ENCODE measurements around the gene CPA2.
"Not testable (repeated sequence)": the region's sequence is repeated elsewhere in the genome, so short reads cannot be mapped to it uniquely, and the experiment has no call there.

The CPA2 gene

DNA sequence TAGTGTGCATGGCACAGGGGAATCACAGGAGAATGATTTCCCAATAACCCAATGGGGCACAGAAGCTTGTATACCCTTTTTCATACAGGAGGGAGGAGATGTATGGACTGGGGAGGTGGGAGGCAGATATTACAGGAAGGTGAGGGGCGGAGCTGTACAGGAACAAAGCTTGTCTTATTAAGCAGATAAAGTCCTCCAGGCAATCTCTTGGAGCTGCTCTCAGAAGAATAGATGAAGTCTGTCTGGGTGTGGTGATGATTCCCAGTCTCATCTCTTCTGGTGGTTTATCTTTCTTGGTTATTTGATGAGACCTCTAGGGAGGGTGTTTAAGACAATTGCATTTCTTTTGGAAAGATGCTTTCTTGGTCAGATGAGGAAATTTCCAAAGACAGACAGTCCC, 52.9 kb downstream of the CPA2 start:
- no peaks in the 10 kb centered on the region for H3K4me1 ChIP-seq (ENCODE audit: control insufficient read depth in 1 of 2, insufficient read depth in 1 of 2, low read depth in 1 of 2, low read length in 1 of 2)
- TF ChIP-seq, protein P1, sequence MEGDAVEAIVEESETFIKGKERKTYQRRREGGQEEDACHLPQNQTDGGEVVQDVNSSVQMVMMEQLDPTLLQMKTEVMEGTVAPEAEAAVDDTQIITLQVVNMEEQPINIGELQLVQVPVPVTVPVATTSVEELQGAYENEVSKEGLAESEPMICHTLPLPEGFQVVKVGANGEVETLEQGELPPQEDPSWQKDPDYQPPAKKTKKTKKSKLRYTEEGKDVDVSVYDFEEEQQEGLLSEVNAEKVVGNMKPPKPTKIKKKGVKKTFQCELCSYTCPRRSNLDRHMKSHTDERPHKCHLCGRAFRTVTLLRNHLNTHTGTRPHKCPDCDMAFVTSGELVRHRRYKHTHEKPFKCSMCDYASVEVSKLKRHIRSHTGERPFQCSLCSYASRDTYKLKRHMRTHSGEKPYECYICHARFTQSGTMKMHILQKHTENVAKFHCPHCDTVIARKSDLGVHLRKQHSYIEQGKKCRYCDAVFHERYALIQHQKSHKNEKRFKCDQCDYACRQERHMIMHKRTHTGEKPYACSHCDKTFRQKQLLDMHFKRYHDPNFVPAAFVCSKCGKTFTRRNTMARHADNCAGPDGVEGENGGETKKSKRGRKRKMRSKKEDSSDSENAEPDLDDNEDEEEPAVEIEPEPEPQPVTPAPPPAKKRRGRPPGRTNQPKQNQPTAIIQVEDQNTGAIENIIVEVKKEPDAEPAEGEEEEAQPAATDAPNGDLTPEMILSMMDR (IDR thresholded peaks at IDR 0.05) = no peak
- no peaks in the 10 kb centered on the region for H3K9me3 ChIP-seq
- no peak overlapping the region for H3K4me3 ChIP-seq (ENCODE audit: low read depth in 1 of 2, low read length in 1 of 2)
- no peaks in the 10 kb centered on the region for H3K27me3 ChIP-seq
- H3K36me3 ChIP-seq = no peaks in the 10 kb centered on the region
- no peak overlapping the region for H3K27ac ChIP-seq

DNA sequence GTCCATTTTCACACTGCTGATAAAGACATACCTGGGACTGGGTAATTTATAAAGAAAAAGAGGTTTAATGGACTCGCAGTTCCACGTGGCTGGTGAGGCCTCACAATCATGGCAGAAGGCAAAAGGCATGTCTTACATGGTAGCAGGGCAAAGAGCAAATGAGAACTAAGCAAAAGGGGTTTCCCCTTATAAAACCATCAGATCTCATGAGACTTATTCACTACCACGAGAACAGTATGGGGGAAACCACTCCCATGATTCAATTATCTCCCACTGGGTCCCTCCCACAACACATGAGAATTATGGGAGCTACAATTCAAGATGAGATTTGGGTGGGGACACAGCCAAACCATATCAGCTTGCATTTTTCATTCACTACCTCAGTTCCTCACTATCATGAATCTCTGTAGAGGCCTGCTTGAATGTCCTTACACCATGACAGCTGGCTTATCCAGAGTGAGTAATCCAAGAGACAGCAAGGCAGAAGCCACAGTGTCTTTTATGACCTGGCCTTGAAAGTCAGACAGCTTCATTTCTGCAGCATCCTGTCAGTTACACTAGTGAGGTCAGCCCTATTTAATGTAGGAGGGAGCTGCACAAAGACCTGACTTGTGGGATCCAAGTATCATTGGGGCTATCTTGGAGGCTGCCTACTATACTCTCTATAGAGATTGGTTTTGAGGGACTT, 55.0 kb downstream of the CPA2 start:
- not testable (repeated sequence) for H3K27me3 ChIP-seq; H3K4me3 ChIP-seq (ENCODE audit: low read depth in 1 of 2, low read length in 1 of 2); H3K4me1 ChIP-seq (ENCODE audit: control insufficient read depth in 1 of 2, insufficient read depth in 1 of 2, low read depth in 1 of 2, low read length in 1 of 2); H3K36me3 ChIP-seq; H3K27ac ChIP-seq; H3K9me3 ChIP-seq

DNA sequence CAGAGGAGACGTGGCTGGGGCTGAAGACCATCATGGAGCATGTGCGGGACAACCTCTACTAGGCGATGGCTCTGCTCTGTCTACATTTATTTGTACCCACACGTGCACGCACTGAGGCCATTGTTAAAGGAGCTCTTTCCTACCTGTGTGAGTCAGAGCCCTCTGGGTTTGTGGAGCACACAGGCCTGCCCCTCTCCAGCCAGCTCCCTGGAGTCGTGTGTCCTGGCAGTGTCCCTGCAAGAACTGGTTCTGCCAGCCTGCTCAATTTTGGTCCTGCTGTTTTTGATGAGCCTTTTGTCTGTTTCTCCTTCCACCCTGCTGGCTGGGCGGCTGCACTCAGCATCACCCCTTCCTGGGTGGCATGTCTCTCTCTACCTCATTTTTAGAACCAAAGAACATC, 56.0 kb downstream of the CPA2 start:
- Histone ChIP-seq H3K36me3 (no peaks in the 10 kb centered on the region), H3K9me3 (no peaks in the 10 kb centered on the region), H3K4me3 (ENCODE audit: low read depth in 1 of 2, low read length in 1 of 2) (no peak overlapping the region), H3K4me1 (ENCODE audit: control insufficient read depth in 1 of 2, insufficient read depth in 1 of 2, low read depth in 1 of 2, low read length in 1 of 2) (no peaks in the 10 kb centered on the region), H3K27me3 (no peaks in the 10 kb centered on the region), H3K27ac (no peak overlapping the region)
- TF ChIP-seq, protein P1 (IDR thresholded peaks at IDR 0.05) = no peak

DNA sequence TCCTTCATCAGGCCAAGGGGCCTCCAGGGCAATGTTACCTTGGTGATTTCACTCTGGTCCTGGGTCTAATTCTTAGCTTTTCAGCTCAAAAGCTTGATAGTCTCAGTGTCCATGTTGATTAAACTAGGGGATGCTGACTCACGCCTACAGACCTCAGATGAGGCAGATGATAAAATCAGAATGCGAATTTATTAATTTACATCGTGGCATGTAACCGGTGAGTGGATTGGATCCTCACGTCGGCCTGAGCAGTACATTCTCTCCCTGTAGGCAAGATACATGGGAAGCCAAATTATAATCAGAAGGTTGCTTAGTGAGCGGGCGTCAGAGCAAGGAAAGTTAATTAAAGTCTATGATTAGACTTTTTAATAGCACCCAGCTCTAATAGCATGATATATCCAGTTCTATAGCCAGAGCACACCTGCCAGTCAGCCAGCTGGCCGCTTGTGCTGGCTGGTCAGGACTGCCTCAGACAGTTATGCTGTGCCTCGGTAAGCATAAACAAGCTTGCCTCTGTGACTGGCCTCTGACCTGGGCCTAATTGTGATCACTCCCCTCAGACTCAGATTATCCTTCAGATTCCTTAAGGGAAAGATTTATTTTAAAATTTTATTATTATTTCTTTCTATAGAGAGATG, 57.8 kb downstream of the CPA2 start:
- Histone ChIP-seq H3K27ac (no peak overlapping the region), H3K4me3 (ENCODE audit: low read depth in 1 of 2, low read length in 1 of 2) (no peak overlapping the region), H3K27me3 (no peaks in the 10 kb centered on the region), H3K4me1 (ENCODE audit: control insufficient read depth in 1 of 2, insufficient read depth in 1 of 2, low read depth in 1 of 2, low read length in 1 of 2) (no peaks in the 10 kb centered on the region), H3K36me3 (no peaks in the 10 kb centered on the region), H3K9me3 (no peaks in the 10 kb centered on the region)
- TF ChIP-seq, protein P1 (IDR thresholded peaks at IDR 0.05) = no peak

DNA sequence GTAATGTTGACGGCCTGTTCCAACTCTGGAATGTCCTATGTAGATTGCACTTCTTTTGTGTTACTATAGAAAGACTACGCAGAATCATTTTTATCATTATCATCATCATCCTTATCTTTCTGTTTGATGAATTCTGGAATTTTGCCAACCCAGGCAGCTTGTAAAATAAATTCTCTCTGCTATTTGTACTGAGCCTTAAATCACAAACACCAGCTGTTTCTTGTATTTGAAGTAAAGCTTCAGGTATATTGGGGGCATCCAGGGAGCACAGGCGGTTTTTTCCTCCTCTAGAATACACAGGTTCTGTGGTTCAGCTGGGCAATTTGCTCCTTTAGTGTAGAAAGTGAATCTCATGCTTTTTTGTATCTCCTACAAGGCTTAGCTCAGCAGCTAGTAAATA, 63.0 kb downstream of the CPA2 start:
- no peak overlapping the region for H3K4me3 ChIP-seq (ENCODE audit: low read depth in 1 of 2, low read length in 1 of 2)
- TF ChIP-seq, protein P1 (IDR thresholded peaks at IDR 0.05) = no peak
- no peaks in the 10 kb centered on the region for H3K4me1 ChIP-seq (ENCODE audit: control insufficient read depth in 1 of 2, insufficient read depth in 1 of 2, low read depth in 1 of 2, low read length in 1 of 2)
- no peaks in the 10 kb centered on the region for H3K36me3 ChIP-seq
- H3K27ac ChIP-seq = no peak overlapping the region
- H3K9me3 ChIP-seq = no peaks in the 10 kb centered on the region
- H3K27me3 ChIP-seq = no peaks in the 10 kb centered on the region

DNA sequence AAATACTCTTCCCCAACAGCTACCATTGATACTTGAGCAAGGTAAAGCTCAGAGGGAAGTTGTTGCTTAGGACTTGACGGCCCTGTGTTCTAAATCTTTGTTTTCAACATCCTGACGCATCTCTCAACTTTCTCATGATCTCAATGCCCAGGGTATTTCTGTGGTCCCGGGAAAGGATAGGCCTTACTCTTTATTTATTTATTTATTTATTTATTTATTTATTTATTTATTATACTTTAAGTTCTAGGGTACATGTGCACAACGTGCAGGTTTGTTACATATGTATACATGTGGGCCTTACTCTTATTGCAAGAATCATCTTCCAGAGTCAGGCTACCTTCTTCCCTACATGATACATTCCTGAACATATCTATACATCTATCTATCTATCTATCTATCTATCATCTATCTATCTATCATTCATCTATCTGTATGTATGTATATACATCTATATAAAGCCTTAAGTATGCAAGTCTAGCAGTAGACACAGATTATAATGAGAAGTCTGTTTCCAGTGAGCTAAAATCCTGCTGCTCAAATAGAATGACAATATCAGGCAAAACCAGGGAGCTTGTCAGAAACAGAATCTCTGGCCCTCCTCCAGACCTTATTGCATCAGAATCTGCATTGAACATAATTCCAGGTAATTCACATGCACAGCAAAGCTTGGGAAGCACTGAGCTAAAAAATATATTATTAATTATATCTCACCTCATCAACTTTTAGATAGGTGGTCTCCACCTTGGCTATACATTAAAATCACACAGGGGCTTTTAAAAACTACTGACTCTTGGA, 65.8 kb downstream of the CPA2 start:
- H3K9me3 ChIP-seq = no peaks in the 10 kb centered on the region
- no peaks in the 10 kb centered on the region for H3K36me3 ChIP-seq
- no peak overlapping the region for H3K27ac ChIP-seq
- no peaks in the 10 kb centered on the region for H3K27me3 ChIP-seq
- TF ChIP-seq, protein P1 (IDR thresholded peaks at IDR 0.05) = no peak
- no peak overlapping the region for H3K4me3 ChIP-seq (ENCODE audit: low read depth in 1 of 2, low read length in 1 of 2)
- no peaks in the 10 kb centered on the region for H3K4me1 ChIP-seq (ENCODE audit: control insufficient read depth in 1 of 2, insufficient read depth in 1 of 2, low read depth in 1 of 2, low read length in 1 of 2)

All from neutrophil (primary cell).